ENCODE data around the gene NINL. TPM values are rescaled to one million over a fixed set of nuclear protein-coding genes. Genes with fewer than 3 reads are reported as not detected.

The NINL gene
- total and polyA plus RNA-seq, 4 donors: 1.9 to 3.6 (median 2.8) TPM

DNA sequence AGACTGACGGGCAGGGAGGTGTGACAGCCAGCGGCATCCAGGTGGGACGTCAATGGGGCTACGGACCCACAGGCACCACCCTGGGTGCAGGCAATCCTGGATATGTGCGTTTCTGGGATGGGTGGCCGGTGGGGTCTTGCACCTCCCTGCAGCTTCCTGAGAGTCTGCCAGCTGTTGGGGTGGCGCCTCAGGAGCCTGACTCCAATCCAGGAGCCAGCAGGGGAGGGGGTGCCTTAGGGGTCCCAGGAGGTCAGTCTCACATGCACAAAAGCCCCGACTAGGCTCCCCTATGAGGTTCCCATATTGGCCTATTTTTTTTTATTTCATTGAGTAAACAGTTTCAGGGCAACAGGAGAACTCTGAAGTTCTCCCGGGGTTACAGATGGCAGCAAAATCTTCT, 104.5 kb downstream of the NINL start:
- H3K9ac ChIP-seq (ENCODE audit: low read depth in 1 of 2, low read length in 2 of 2): no peak overlapping the region
- WGBS: 86% methylated on average over 9 of the region's 9 CpGs
- TF ChIP-seq RAD21 (IDR thresholded peaks at IDR 0.05) (no peak), HNF4G (IDR thresholded peaks at IDR 0.05) (no peak), SP1 (IDR thresholded peaks at IDR 0.05) (no peak), FOXA1 (IDR thresholded peaks at IDR 0.05) (no peak), JUND (IDR thresholded peaks at IDR 0.05) (no peak), RXRA (IDR thresholded peaks at IDR 0.05) (no peak), TAF1 (conservative IDR thresholded peaks at IDR 0.05) (no peak), HNF4A (conservative IDR thresholded peaks at IDR 0.05) (no peak), YY1 (IDR thresholded peaks at IDR 0.05) (no peak), NR2F2 (IDR thresholded peaks at IDR 0.05) (no peak), FOXA2 (IDR thresholded peaks at IDR 0.05) (no peak), EGR1 (IDR thresholded peaks at IDR 0.05; ENCODE audit: low read depth in 2 of 2) (no peak)
- TF ChIP-seq, protein P1, sequence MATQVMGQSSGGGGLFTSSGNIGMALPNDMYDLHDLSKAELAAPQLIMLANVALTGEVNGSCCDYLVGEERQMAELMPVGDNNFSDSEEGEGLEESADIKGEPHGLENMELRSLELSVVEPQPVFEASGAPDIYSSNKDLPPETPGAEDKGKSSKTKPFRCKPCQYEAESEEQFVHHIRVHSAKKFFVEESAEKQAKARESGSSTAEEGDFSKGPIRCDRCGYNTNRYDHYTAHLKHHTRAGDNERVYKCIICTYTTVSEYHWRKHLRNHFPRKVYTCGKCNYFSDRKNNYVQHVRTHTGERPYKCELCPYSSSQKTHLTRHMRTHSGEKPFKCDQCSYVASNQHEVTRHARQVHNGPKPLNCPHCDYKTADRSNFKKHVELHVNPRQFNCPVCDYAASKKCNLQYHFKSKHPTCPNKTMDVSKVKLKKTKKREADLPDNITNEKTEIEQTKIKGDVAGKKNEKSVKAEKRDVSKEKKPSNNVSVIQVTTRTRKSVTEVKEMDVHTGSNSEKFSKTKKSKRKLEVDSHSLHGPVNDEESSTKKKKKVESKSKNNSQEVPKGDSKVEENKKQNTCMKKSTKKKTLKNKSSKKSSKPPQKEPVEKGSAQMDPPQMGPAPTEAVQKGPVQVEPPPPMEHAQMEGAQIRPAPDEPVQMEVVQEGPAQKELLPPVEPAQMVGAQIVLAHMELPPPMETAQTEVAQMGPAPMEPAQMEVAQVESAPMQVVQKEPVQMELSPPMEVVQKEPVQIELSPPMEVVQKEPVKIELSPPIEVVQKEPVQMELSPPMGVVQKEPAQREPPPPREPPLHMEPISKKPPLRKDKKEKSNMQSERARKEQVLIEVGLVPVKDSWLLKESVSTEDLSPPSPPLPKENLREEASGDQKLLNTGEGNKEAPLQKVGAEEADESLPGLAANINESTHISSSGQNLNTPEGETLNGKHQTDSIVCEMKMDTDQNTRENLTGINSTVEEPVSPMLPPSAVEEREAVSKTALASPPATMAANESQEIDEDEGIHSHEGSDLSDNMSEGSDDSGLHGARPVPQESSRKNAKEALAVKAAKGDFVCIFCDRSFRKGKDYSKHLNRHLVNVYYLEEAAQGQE (IDR thresholded peaks at IDR 0.05): no peak
- TF ChIP-seq, protein P2, sequence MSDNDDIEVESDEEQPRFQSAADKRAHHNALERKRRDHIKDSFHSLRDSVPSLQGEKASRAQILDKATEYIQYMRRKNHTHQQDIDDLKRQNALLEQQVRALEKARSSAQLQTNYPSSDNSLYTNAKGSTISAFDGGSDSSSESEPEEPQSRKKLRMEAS (IDR thresholded peaks at IDR 0.05): no peak
- TF ChIP-seq, protein P3, sequence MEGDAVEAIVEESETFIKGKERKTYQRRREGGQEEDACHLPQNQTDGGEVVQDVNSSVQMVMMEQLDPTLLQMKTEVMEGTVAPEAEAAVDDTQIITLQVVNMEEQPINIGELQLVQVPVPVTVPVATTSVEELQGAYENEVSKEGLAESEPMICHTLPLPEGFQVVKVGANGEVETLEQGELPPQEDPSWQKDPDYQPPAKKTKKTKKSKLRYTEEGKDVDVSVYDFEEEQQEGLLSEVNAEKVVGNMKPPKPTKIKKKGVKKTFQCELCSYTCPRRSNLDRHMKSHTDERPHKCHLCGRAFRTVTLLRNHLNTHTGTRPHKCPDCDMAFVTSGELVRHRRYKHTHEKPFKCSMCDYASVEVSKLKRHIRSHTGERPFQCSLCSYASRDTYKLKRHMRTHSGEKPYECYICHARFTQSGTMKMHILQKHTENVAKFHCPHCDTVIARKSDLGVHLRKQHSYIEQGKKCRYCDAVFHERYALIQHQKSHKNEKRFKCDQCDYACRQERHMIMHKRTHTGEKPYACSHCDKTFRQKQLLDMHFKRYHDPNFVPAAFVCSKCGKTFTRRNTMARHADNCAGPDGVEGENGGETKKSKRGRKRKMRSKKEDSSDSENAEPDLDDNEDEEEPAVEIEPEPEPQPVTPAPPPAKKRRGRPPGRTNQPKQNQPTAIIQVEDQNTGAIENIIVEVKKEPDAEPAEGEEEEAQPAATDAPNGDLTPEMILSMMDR (IDR thresholded peaks at IDR 0.05; ENCODE audit: low read depth, low read length, missing input control): no peak
- TF ChIP-seq, protein P4, sequence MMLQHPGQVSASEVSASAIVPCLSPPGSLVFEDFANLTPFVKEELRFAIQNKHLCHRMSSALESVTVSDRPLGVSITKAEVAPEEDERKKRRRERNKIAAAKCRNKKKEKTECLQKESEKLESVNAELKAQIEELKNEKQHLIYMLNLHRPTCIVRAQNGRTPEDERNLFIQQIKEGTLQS (IDR thresholded peaks at IDR 0.05): no peak
- TF ChIP-seq, protein P5, sequence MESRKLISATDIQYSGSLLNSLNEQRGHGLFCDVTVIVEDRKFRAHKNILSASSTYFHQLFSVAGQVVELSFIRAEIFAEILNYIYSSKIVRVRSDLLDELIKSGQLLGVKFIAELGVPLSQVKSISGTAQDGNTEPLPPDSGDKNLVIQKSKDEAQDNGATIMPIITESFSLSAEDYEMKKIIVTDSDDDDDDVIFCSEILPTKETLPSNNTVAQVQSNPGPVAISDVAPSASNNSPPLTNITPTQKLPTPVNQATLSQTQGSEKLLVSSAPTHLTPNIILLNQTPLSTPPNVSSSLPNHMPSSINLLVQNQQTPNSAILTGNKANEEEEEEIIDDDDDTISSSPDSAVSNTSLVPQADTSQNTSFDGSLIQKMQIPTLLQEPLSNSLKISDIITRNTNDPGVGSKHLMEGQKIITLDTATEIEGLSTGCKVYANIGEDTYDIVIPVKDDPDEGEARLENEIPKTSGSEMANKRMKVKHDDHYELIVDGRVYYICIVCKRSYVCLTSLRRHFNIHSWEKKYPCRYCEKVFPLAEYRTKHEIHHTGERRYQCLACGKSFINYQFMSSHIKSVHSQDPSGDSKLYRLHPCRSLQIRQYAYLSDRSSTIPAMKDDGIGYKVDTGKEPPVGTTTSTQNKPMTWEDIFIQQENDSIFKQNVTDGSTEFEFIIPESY (IDR thresholded peaks at IDR 0.05): no peak
- no peaks in the 10 kb centered on the region for H3K27me3 ChIP-seq (ENCODE audit: control insufficient read depth in 4 of 4, insufficient read depth in 4 of 4, low read length in 3 of 4)
- no peak overlapping the region for H3K4me3 ChIP-seq (ENCODE audit: low read depth in 1 of 3, low read length in 3 of 3)
- H3K36me3 ChIP-seq (ENCODE audit: control insufficient read depth in 4 of 4, insufficient read depth in 3 of 4, low read depth in 1 of 4, low read length in 3 of 4): peaks cover 0 to 41% (median 16%) of the 10 kb centered on the region in 4 donors
- no peak for DNase-seq (ENCODE audit: low spot score)
- no peak overlapping the region for H3K27ac ChIP-seq (ENCODE audit: low read depth in 1 of 2, low read length in 2 of 2)
- no peaks in the 10 kb centered on the region for H3K9me3 ChIP-seq (ENCODE audit: control insufficient read depth in 4 of 4, low read length in 3 of 4)
- no peaks in the 10 kb centered on the region for H3K4me1 ChIP-seq (ENCODE audit: control insufficient read depth in 4 of 4, insufficient read depth in 4 of 4, low read length in 3 of 4)

DNA sequence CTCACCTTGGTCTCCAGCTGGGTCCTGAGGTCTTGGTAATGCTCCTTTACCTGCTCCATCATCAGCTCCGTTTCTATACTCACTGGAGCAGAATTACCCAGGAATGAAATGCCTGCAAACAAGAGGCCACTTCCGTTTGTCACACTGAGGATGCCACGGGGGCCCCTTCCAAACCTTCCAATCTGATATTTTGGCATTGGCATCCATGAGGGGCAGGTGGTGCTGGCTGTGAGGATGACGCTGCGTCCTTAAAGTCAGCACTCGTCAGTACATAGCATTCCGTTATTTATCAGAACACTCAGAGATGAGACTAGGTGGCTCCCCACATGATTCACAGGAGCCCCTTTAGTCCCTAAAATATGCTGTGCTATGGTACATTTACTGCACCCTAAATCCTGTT, 105.2 kb downstream of the NINL start:
- Histone ChIP-seq H3K9ac (ENCODE audit: low read depth in 1 of 2, low read length in 2 of 2) (no peak overlapping the region), H3K4me1 (ENCODE audit: control insufficient read depth in 4 of 4, insufficient read depth in 4 of 4, low read length in 3 of 4) (no peaks in the 10 kb centered on the region), H3K36me3 (ENCODE audit: control insufficient read depth in 4 of 4, insufficient read depth in 3 of 4, low read depth in 1 of 4, low read length in 3 of 4) (peaks cover 0 to 41% (median 16%) of the 10 kb centered on the region in 4 donors), H3K27ac (ENCODE audit: low read depth in 1 of 2, low read length in 2 of 2) (no peak overlapping the region), H3K4me3 (ENCODE audit: low read depth in 1 of 3, low read length in 3 of 3) (no peak overlapping the region), H3K9me3 (ENCODE audit: control insufficient read depth in 4 of 4, low read length in 3 of 4) (no peaks in the 10 kb centered on the region), H3K27me3 (ENCODE audit: control insufficient read depth in 4 of 4, insufficient read depth in 4 of 4, low read length in 3 of 4) (no peaks in the 10 kb centered on the region)
- no peak for DNase-seq (ENCODE audit: low spot score)
- 93% methylated on average over 7 of the region's 7 CpGs for WGBS
- TF ChIP-seq, protein P1 (IDR thresholded peaks at IDR 0.05): no peak
- TF ChIP-seq JUND (IDR thresholded peaks at IDR 0.05) (no peak), FOXA1 (IDR thresholded peaks at IDR 0.05) (no peak), RXRA (IDR thresholded peaks at IDR 0.05) (no peak), YY1 (IDR thresholded peaks at IDR 0.05) (no peak), GABPA (IDR thresholded peaks at IDR 0.05 in 1 of 2, conservative IDR thresholded peaks at IDR 0.05 in 1 of 2) (no peak)
- TF ChIP-seq, protein P3 (IDR thresholded peaks at IDR 0.05; ENCODE audit: low read depth, low read length, missing input control): no peak
- TF ChIP-seq, protein P4 (IDR thresholded peaks at IDR 0.05): no peak

All from liver (tissue), 9 donors.